Thyroid gland (tissue), 4 donors: ENCODE results near the gene SNAP29.

Source experiments
- POLR2A ChIP-seq, 2 donors: fragments of 450-650 bp; IDR thresholded peaks; one replicate each; pipeline ENCODE4 v1.6.1; 2017; ENCODE audit warnings: antibody characterized with exemption in 2 of 2, mild to moderate bottlenecking in 2 of 2, moderate library complexity in 1 of 2
- TF ChIP-seq, protein P1 (sequence below), 6 experiments: fragments of 200-600 bp in 3 of 6; fragments of 450-650 bp in 3 of 6; sonication (generic) in 3 of 6; IDR thresholded peaks; one replicate each; pipeline ENCODE4 v1.5.1; 2016 to 2019; ENCODE audit warnings: antibody characterized with exemption in 6 of 6, mild to moderate bottlenecking in 2 of 6, inconsistent platforms in 1 of 6, moderate library complexity in 1 of 6

GRCh38 chr22:20905415-20906386 is 46.9 kb downstream of the SNAP29 start:
- TF ChIP-seq, protein P1, sequence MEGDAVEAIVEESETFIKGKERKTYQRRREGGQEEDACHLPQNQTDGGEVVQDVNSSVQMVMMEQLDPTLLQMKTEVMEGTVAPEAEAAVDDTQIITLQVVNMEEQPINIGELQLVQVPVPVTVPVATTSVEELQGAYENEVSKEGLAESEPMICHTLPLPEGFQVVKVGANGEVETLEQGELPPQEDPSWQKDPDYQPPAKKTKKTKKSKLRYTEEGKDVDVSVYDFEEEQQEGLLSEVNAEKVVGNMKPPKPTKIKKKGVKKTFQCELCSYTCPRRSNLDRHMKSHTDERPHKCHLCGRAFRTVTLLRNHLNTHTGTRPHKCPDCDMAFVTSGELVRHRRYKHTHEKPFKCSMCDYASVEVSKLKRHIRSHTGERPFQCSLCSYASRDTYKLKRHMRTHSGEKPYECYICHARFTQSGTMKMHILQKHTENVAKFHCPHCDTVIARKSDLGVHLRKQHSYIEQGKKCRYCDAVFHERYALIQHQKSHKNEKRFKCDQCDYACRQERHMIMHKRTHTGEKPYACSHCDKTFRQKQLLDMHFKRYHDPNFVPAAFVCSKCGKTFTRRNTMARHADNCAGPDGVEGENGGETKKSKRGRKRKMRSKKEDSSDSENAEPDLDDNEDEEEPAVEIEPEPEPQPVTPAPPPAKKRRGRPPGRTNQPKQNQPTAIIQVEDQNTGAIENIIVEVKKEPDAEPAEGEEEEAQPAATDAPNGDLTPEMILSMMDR (IDR thresholded peaks at IDR 0.05): no peak
- no peak for TF ChIP-seq POLR2A (IDR thresholded peaks at IDR 0.05)
